Loucy (cell line): ENCODE data around the gene KRAS.
A peak's percentile ranks its signal among the peaks of the same experiment; 100 is the strongest.

Experiments used
- H2AFZ ChIP-seq: fragments of 200-600 bp; sonication (generic); 2 replicates; pipeline ENCODE4 v1.6.0; 2016; ENCODE audit warnings: antibody characterized with exemption, mild to moderate bottlenecking, low read length, moderate library complexity
- H3F3A ChIP-seq: fragments of 200-600 bp; 2 replicates; pipeline ENCODE4 v1.6.0; 2016; ENCODE audit warnings: antibody characterized with exemption, low read depth, mild to moderate bottlenecking
- H3K27me3 ChIP-seq: fragments of 200-600 bp; sonication (generic); 2 replicates; pipeline ENCODE4 v1.6.1; 2014; ENCODE audit warnings: low read length, mild to moderate bottlenecking; ENCODE audit not compliant: insufficient read depth, poor library complexity, severe bottlenecking
- H3K36me3 ChIP-seq: fragments of 200-600 bp; sonication (generic); 2 replicates; pipeline ENCODE4 v1.6.1; 2016; ENCODE audit warnings: low read length; ENCODE audit not compliant: insufficient read depth
- H3K4me1 ChIP-seq: fragments of 200-600 bp; sonication (generic); 2 replicates; pipeline ENCODE4 v1.5.1; 2014; ENCODE audit warnings: low read length, mild to moderate bottlenecking; ENCODE audit not compliant: insufficient read depth, poor library complexity, severe bottlenecking
- H3K4me2 ChIP-seq: fragments of 200-600 bp; sonication (generic); 2 replicates; pipeline ENCODE4 v1.6.0; 2014; ENCODE audit warnings: antibody characterized with exemption, low read length, low read depth, mild to moderate bottlenecking; ENCODE audit not compliant: poor library complexity, severe bottlenecking
- H3K4me3 ChIP-seq: fragments of 200-600 bp; sonication (generic); 2 replicates; pipeline ENCODE4 v1.5.1; 2014; ENCODE audit warnings: low read length, mild to moderate bottlenecking, mixed read lengths; ENCODE audit not compliant: poor library complexity, severe bottlenecking
- H3K79me2 ChIP-seq: fragments of 200-600 bp; sonication (generic); 2 replicates; pipeline ENCODE4 v1.6.1; 2014; ENCODE audit warnings: low read length; ENCODE audit not compliant: insufficient read depth
- H3K9ac ChIP-seq: fragments of 200-600 bp; sonication (generic); 2 replicates; pipeline ENCODE4 v1.6.0; 2014; ENCODE audit warnings: mild to moderate bottlenecking, low read depth, low read length, moderate library complexity; ENCODE audit not compliant: poor library complexity, severe bottlenecking
- H3K9me2 ChIP-seq: fragments of 200-600 bp; sonication (generic); replicated peaks from 2 replicates; pipeline ENCODE4 v1.6.1; 2016; ENCODE audit warnings: low read depth, low read length, mixed read lengths
- H3K9me3 ChIP-seq: fragments of 200-600 bp; sonication (generic); 2 replicates; pipeline ENCODE4 v1.6.1; 2014; ENCODE audit warnings: mild to moderate bottlenecking, antibody characterized with exemption, low read length, low read depth; ENCODE audit not compliant: insufficient read depth
- H4K20me1 ChIP-seq: fragments of 200-600 bp; sonication (generic); 2 replicates; pipeline ENCODE4 v1.6.0; 2014; ENCODE audit warnings: antibody characterized with exemption, low read length, mild to moderate bottlenecking; ENCODE audit not compliant: insufficient read depth, poor library complexity, severe bottlenecking
- CTCF ChIP-seq: fragments of 200-600 bp; sonication (generic); conservative IDR thresholded peaks from 2 replicates; pipeline ENCODE4 v1.5.1; 2014; ENCODE audit warnings: mild to moderate bottlenecking, antibody characterized with exemption, low read length
- EZH2phosphoT487 ChIP-seq: fragments of 200-600 bp; IDR thresholded peaks from 2 replicates; pipeline ENCODE4 v1.6.1; 2018; ENCODE audit warnings: antibody characterized with exemption, mild to moderate bottlenecking, moderate library complexity, borderline replicate concordance

KRAS gene

GRCh38 chr12:25278269-25278668, 27.5 kb upstream of the KRAS start:
- no peaks in the 10 kb centered on the region for H3K79me2 ChIP-seq
- H3F3A ChIP-seq: no peaks in the 10 kb centered on the region
- H4K20me1 ChIP-seq: no peaks in the 10 kb centered on the region
- TF ChIP-seq EZH2phosphoT487 (no peak), CTCF (no peak)
- no peaks in the 10 kb centered on the region for H3K9me2 ChIP-seq
- no peak overlapping the region for H3K4me3 ChIP-seq
- no peaks in the 10 kb centered on the region for H3K27me3 ChIP-seq
- H2AFZ ChIP-seq: no peak overlapping the region
- no peak overlapping the region for H3K4me2 ChIP-seq
- H3K4me1 ChIP-seq: peaks cover 25% of the 10 kb centered on the region
- no peak overlapping the region for H3K9ac ChIP-seq
- H3K36me3 ChIP-seq: no peaks in the 10 kb centered on the region
- no peaks in the 10 kb centered on the region for H3K9me3 ChIP-seq

GRCh38 chr12:25276199-25276937, 25.6 kb upstream of the KRAS start:
- Histone ChIP-seq H3F3A (no peaks in the 10 kb centered on the region), H3K27me3 (no peaks in the 10 kb centered on the region), H3K4me1 (peaks cover 21% of the 10 kb centered on the region), H3K36me3 (no peaks in the 10 kb centered on the region), H3K4me2 (no peak overlapping the region), H3K4me3 (no peak overlapping the region), H2AFZ (peak overlapping the region; percentile 68), H3K9me2 (no peaks in the 10 kb centered on the region), H4K20me1 (no peaks in the 10 kb centered on the region), H3K9me3 (no peaks in the 10 kb centered on the region), H3K9ac (no peak overlapping the region), H3K79me2 (no peaks in the 10 kb centered on the region)
- TF ChIP-seq EZH2phosphoT487 (no peak), CTCF (no peak)

GRCh38 chr12:25271486-25272098, 20.9 kb upstream of the KRAS start:
- H3K4me2 ChIP-seq: no peak overlapping the region
- H3K9me2 ChIP-seq: no peaks in the 10 kb centered on the region
- no peak overlapping the region for H3K4me3 ChIP-seq
- H3K4me1 ChIP-seq: peaks cover 11% of the 10 kb centered on the region
- TF ChIP-seq CTCF (no peak), EZH2phosphoT487 (no peak)
- no peaks in the 10 kb centered on the region for H3K9me3 ChIP-seq
- H3K27me3 ChIP-seq: no peaks in the 10 kb centered on the region
- H3K9ac ChIP-seq: no peak overlapping the region
- H4K20me1 ChIP-seq: no peaks in the 10 kb centered on the region
- no peaks in the 10 kb centered on the region for H3F3A ChIP-seq
- H3K36me3 ChIP-seq: no peaks in the 10 kb centered on the region
- H2AFZ ChIP-seq: no peak overlapping the region
- no peaks in the 10 kb centered on the region for H3K79me2 ChIP-seq
